Measurements from ENCODE around the gene MEIOSIN. TPM values are rescaled to one million over a fixed set of nuclear protein-coding genes. Genes with fewer than 3 reads are reported as not detected.

MEIOSIN gene
- total and polyA plus RNA-seq, 9 of the 15 experiments (the other 6 are each of a cell fraction or from before 2014, with no cell fraction given) = 0.06 to 2.0 (median 0.76) TPM

- TF ChIP-seq REST (IDR thresholded peaks at IDR 0.05; ENCODE audit: borderline replicate concordance) = peak; percentile 47
- TF ChIP-seq REST (CRISPR knock-in tag; IDR thresholded peaks at IDR 0.05; ENCODE audit: low read depth) = no peak
- TF ChIP-seq ARID2 (IDR thresholded peaks at IDR 0.05) = no peak
- TF ChIP-seq, protein P1, sequence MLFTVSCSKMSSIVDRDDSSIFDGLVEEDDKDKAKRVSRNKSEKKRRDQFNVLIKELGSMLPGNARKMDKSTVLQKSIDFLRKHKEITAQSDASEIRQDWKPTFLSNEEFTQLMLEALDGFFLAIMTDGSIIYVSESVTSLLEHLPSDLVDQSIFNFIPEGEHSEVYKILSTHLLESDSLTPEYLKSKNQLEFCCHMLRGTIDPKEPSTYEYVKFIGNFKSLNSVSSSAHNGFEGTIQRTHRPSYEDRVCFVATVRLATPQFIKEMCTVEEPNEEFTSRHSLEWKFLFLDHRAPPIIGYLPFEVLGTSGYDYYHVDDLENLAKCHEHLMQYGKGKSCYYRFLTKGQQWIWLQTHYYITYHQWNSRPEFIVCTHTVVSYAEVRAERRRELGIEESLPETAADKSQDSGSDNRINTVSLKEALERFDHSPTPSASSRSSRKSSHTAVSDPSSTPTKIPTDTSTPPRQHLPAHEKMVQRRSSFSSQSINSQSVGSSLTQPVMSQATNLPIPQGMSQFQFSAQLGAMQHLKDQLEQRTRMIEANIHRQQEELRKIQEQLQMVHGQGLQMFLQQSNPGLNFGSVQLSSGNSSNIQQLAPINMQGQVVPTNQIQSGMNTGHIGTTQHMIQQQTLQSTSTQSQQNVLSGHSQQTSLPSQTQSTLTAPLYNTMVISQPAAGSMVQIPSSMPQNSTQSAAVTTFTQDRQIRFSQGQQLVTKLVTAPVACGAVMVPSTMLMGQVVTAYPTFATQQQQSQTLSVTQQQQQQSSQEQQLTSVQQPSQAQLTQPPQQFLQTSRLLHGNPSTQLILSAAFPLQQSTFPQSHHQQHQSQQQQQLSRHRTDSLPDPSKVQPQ (CRISPR knock-in tag; IDR thresholded peaks at IDR 0.05; ENCODE audit: borderline replicate concordance) = no peak
- 0 out of 2 replicates have a peak, but pooled peaks have one; percentile 14 for TF ChIP-seq ZNF586 (CRISPR knock-in tag; conservative IDR thresholded peaks at IDR 0.05)
- TF ChIP-seq ZNF140 (CRISPR knock-in tag; IDR thresholded peaks at IDR 0.05) = no peak
- TF ChIP-seq FOXJ3 (CRISPR knock-in tag; IDR thresholded peaks at IDR 0.05) = no peak
- TF ChIP-seq SRSF3 (IDR thresholded peaks at IDR 0.05; ENCODE audit: insufficient read depth, low read length) = no peak
- TF ChIP-seq HINFP (tag; conservative IDR thresholded peaks at IDR 0.05; ENCODE audit: low read depth) = no peak
- TF ChIP-seq POLR2AphosphoS2 (IDR thresholded peaks at IDR 0.05; ENCODE audit: low read length) = peak; percentile 64; the same call in 1 of the 2 replicates
- TF ChIP-seq ZNF584 (CRISPR knock-in tag; IDR thresholded peaks at IDR 0.05; ENCODE audit: low read depth) = no peak
- TF ChIP-seq ZNF395 (CRISPR knock-in tag; IDR thresholded peaks at IDR 0.05) = no peak
Observed at GRCh38 chr19:45779231-45780145, 46.2 kb downstream of the MEIOSIN start (continued).
